Fibroblast of peridontal ligament (primary cell): Measurements from ENCODE around the gene TOPAZ1.

ENCODE experiments used
- DNase-seq: peaks from one replicate; pipeline ENCODE4 v3.0.0-alpha.2; 2010; ENCODE audit errors: extremely low read depth

Gene TOPAZ1

GRCh38 chr3:44242721-44243120 is 1.0 kb downstream of the TOPAZ1 start:
- no peak for DNase-seq

- no peak for DNase-seq
These were observed 6.5 kb downstream of the TOPAZ1 start for GRCh38 chr3:44248152-44248551.

- DNase-seq: no peak
These were observed 10.8 kb downstream of the TOPAZ1 start for GRCh38 chr3:44252332-44252959.

GRCh38 chr3:44259404-44259803 is 17.7 kb downstream of the TOPAZ1 start:
- DNase-seq: no peak

GRCh38 chr3:44264146-44264545 is 22.5 kb downstream of the TOPAZ1 start:
- no peak for DNase-seq

GRCh38 chr3:44265815-44266214 is 24.1 kb downstream of the TOPAZ1 start:
- DNase-seq: no peak

GRCh38 chr3:44272191-44272590 is 30.5 kb downstream of the TOPAZ1 start:
- DNase-seq: no peak

- DNase-seq: no peak
These were observed 36.2 kb downstream of the TOPAZ1 start for GRCh38 chr3:44277925-44278324.

GRCh38 chr3:44280077-44280476 is 38.4 kb downstream of the TOPAZ1 start:
- no peak for DNase-seq

- no peak for DNase-seq
These were observed 38.9 kb downstream of the TOPAZ1 start for GRCh38 chr3:44280631-44281030.

- no peak for DNase-seq
These were observed 43.3 kb downstream of the TOPAZ1 start for GRCh38 chr3:44284949-44285348.

- no peak for DNase-seq
These were observed 48.3 kb downstream of the TOPAZ1 start for GRCh38 chr3:44289882-44290462.

GRCh38 chr3:44292276-44292675 is 50.6 kb downstream of the TOPAZ1 start:
- DNase-seq: no peak

- DNase-seq: no peak
These were observed 51.3 kb downstream of the TOPAZ1 start for GRCh38 chr3:44292947-44293346.

- DNase-seq: no peak
These were observed 55.6 kb downstream of the TOPAZ1 start for GRCh38 chr3:44297255-44297654.

- DNase-seq: no peak
These were observed 60.1 kb downstream of the TOPAZ1 start for GRCh38 chr3:44301746-44302145.

- DNase-seq: no peak
These were observed 67.8 kb downstream of the TOPAZ1 start for GRCh38 chr3:44309500-44309899.

GRCh38 chr3:44318891-44319311 is 77.2 kb downstream of the TOPAZ1 start:
- no peak for DNase-seq

- DNase-seq: no peak
These were observed 79.6 kb downstream of the TOPAZ1 start for GRCh38 chr3:44321335-44321734.

GRCh38 chr3:44323341-44323955 is 81.8 kb downstream of the TOPAZ1 start:
- DNase-seq: peak; percentile 81

GRCh38 chr3:44324584-44324983 is 82.9 kb downstream of the TOPAZ1 start:
- no peak for DNase-seq

- DNase-seq: peak; percentile 55
These were observed 84.3 kb downstream of the TOPAZ1 start for GRCh38 chr3:44326019-44326418.

GRCh38 chr3:44326515-44326914 is 84.8 kb downstream of the TOPAZ1 start:
- no peak for DNase-seq
